SK-N-SH treated with all-trans-retinoic acid at 6 μM for 48 hours (cell line): ENCODE data around the gene ADCY5.

Experiments used
- ARNTL ChIP-seq: fragments of 450-650 bp; formaldehyde crosslinking; IDR thresholded peaks from 2 replicates; pipeline ENCODE4 v1.5.0; 2020; ENCODE audit warnings: low read depth, mild to moderate bottlenecking, moderate library complexity, borderline replicate concordance
- BACH2 ChIP-seq: fragments of 250-450 bp; sonication (Bioruptor Pico); IDR thresholded peaks from 2 replicates; pipeline ENCODE4 v1.9.0; 2021; ENCODE audit warnings: mild to moderate bottlenecking, borderline replicate concordance
- ESRRG ChIP-seq: fragments of 250-450 bp; sonication (Bioruptor Pico); IDR thresholded peaks from 2 replicates; pipeline ENCODE4 v1.6.1; 2021; ENCODE audit warnings: mild to moderate bottlenecking
- POU6F1 ChIP-seq: fragments of 250-450 bp; sonication (Bioruptor Pico); IDR thresholded peaks from 2 replicates; pipeline ENCODE4 v1.8.0; 2021; ENCODE audit warnings: low read depth, mild to moderate bottlenecking, moderate library complexity, borderline replicate concordance
- RARB ChIP-seq: fragments of 250-450 bp; sonication (Bioruptor Pico); IDR thresholded peaks from 2 replicates; pipeline ENCODE4 v1.8.0; 2021; ENCODE audit warnings: mild to moderate bottlenecking, moderate library complexity
- SNAI2 ChIP-seq: fragments of 250-450 bp; sonication (Bioruptor Pico); IDR thresholded peaks from 2 replicates; pipeline ENCODE4 v1.5.0; 2020; ENCODE audit warnings: mild to moderate bottlenecking, moderate library complexity
- TCF4 ChIP-seq: fragments of 250-450 bp; sonication (Bioruptor Pico); IDR thresholded peaks from 2 replicates; pipeline ENCODE4 v1.8.0; 2021; ENCODE audit warnings: mild to moderate bottlenecking, moderate library complexity, borderline replicate concordance
- ZC3H10 ChIP-seq: fragments of 250-450 bp; sonication (Bioruptor Pico); IDR thresholded peaks from 2 replicates; pipeline ENCODE4 v1.5.1; 2021; ENCODE audit warnings: mild to moderate bottlenecking, moderate library complexity
- ZFP3 ChIP-seq: fragments of 250-450 bp; sonication (Bioruptor Pico); IDR thresholded peaks from 2 replicates; pipeline ENCODE4 v1.5.0; 2020; ENCODE audit warnings: mild to moderate bottlenecking, moderate library complexity
- ZNF70 ChIP-seq: fragments of 450-650 bp; formaldehyde crosslinking; IDR thresholded peaks from 2 replicates; pipeline ENCODE4 v1.5.0; 2020; ENCODE audit warnings: mild to moderate bottlenecking, moderate library complexity
- ZNF8 ChIP-seq: fragments of 450-650 bp; formaldehyde crosslinking; IDR thresholded peaks from 2 replicates; pipeline ENCODE4 v1.5.0; 2020; ENCODE audit warnings: mild to moderate bottlenecking, moderate library complexity
- TF ChIP-seq, protein P1 (sequence below): fragments of 250-450 bp; sonication (Bioruptor Pico); IDR thresholded peaks from 2 replicates; pipeline ENCODE4 v1.8.0; 2020; ENCODE audit warnings: mild to moderate bottlenecking, moderate library complexity, borderline replicate concordance
- TF ChIP-seq, protein P2 (sequence below): fragments of 250-450 bp; sonication (Bioruptor Pico); IDR thresholded peaks from 2 replicates; pipeline ENCODE4 v1.5.1; 2020; ENCODE audit warnings: low read depth, mild to moderate bottlenecking, moderate library complexity
- TF ChIP-seq, protein P3 (sequence below): fragments of 250-450 bp; sonication (Bioruptor Pico); IDR thresholded peaks from 2 replicates; pipeline ENCODE4 v1.5.1; 2021; ENCODE audit warnings: mild to moderate bottlenecking, moderate library complexity

GRCh38 chr3:123341871-123342630 lies 106.8 kb downstream of the ADCY5 start:
- TF ChIP-seq, protein P1, sequence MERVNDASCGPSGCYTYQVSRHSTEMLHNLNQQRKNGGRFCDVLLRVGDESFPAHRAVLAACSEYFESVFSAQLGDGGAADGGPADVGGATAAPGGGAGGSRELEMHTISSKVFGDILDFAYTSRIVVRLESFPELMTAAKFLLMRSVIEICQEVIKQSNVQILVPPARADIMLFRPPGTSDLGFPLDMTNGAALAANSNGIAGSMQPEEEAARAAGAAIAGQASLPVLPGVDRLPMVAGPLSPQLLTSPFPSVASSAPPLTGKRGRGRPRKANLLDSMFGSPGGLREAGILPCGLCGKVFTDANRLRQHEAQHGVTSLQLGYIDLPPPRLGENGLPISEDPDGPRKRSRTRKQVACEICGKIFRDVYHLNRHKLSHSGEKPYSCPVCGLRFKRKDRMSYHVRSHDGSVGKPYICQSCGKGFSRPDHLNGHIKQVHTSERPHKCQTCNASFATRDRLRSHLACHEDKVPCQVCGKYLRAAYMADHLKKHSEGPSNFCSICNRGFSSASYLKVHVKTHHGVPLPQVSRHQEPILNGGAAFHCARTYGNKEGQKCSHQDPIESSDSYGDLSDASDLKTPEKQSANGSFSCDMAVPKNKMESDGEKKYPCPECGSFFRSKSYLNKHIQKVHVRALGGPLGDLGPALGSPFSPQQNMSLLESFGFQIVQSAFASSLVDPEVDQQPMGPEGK (CRISPR knock-in tag): no peak
- TF ChIP-seq BACH2 (CRISPR knock-in tag) (no peak), POU6F1 (no peak), SNAI2 (no peak), ARNTL (CRISPR knock-in tag) (no peak), ZFP3 (no peak), ESRRG (CRISPR knock-in tag) (no peak), ZNF8 (CRISPR knock-in tag) (no peak), ZNF70 (no peak), ZC3H10 (CRISPR knock-in tag) (no peak), TCF4 (CRISPR knock-in tag) (no peak), RARB (CRISPR knock-in tag) (no peak)
- TF ChIP-seq, protein P2, sequence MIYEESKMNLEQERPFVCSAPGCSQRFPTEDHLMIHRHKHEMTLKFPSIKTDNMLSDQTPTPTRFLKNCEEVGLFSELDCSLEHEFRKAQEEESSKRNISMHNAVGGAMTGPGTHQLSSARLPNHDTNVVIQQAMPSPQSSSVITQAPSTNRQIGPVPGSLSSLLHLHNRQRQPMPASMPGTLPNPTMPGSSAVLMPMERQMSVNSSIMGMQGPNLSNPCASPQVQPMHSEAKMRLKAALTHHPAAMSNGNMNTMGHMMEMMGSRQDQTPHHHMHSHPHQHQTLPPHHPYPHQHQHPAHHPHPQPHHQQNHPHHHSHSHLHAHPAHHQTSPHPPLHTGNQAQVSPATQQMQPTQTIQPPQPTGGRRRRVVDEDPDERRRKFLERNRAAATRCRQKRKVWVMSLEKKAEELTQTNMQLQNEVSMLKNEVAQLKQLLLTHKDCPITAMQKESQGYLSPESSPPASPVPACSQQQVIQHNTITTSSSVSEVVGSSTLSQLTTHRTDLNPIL (CRISPR knock-in tag): no peak
- TF ChIP-seq, protein P3, sequence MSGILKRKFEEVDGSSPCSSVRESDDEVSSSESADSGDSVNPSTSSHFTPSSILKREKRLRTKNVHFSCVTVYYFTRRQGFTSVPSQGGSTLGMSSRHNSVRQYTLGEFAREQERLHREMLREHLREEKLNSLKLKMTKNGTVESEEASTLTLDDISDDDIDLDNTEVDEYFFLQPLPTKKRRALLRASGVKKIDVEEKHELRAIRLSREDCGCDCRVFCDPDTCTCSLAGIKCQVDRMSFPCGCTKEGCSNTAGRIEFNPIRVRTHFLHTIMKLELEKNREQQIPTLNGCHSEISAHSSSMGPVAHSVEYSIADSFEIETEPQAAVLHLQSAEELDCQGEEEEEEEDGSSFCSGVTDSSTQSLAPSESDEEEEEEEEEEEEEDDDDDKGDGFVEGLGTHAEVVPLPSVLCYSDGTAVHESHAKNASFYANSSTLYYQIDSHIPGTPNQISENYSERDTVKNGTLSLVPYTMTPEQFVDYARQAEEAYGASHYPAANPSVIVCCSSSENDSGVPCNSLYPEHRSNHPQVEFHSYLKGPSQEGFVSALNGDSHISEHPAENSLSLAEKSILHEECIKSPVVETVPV (CRISPR knock-in tag): no peak
